Fibroblast of lung (primary cell): ENCODE data around the gene CDNF. TPM values are rescaled to one million over a fixed set of nuclear protein-coding genes. Genes with fewer than 3 reads are reported as not detected.

ENCODE experiments used
- DNase-seq, 2 donors: peaks; one replicate each; pipeline versions ENCODE4 v3.0.0 to v3.0.0-alpha.2; 2010; ENCODE audit warnings: low read depth in 2 of 2
- H2AFZ ChIP-seq: 2 replicates; pipeline ENCODE4 v1.5.1; 2012; ENCODE audit warnings: low read length, control low read depth, inconsistent platforms
- H3K27ac ChIP-seq: 2 replicates; pipeline ENCODE4 v1.5.1; 2011; ENCODE audit warnings: low read length, control low read depth; ENCODE audit not compliant: insufficient read depth
- H3K27me3 ChIP-seq: 2 replicates; pipeline ENCODE4 v1.5.1; 2011; ENCODE audit warnings: mild to moderate bottlenecking, low read length; ENCODE audit not compliant: control insufficient read depth, insufficient read depth
- H3K36me3 ChIP-seq: 2 replicates; pipeline ENCODE4 v1.5.1; 2011; ENCODE audit warnings: low read length; ENCODE audit not compliant: control insufficient read depth, insufficient read depth
- H3K4me1 ChIP-seq: 2 replicates; pipeline ENCODE4 v1.5.1; 2011; ENCODE audit warnings: low read length; ENCODE audit not compliant: control insufficient read depth, insufficient read depth; ENCODE audit errors: extremely low read depth
- H3K4me2 ChIP-seq: 2 replicates; pipeline ENCODE4 v1.5.1; 2011; ENCODE audit warnings: low read length, control low read depth; ENCODE audit not compliant: insufficient read depth; ENCODE audit errors: extremely low read depth
- H3K4me3 ChIP-seq, 4 experiments: fragments of 200-600 bp in 1 of 4; sonication (generic) in 1 of 4; replicated peaks in 1 of 4; 2 replicates each; pipeline ENCODE4 v1.5.1; 2011 to 2016; ENCODE audit warnings: low read length in 4 of 4, low read depth in 3 of 4, mild to moderate bottlenecking in 3 of 4, control low read depth in 2 of 4, inconsistent platforms in 1 of 4, mixed read lengths in 1 of 4; ENCODE audit not compliant: insufficient read depth in 1 of 4; ENCODE audit errors: control extremely low read depth in 1 of 4
- H3K79me2 ChIP-seq: 2 replicates; pipeline ENCODE4 v1.5.1; 2012; ENCODE audit warnings: mild to moderate bottlenecking, low read length, inconsistent platforms; ENCODE audit not compliant: control insufficient read depth, insufficient read depth
- H3K9ac ChIP-seq: 2 replicates; pipeline ENCODE4 v1.5.1; 2011; ENCODE audit warnings: mild to moderate bottlenecking, low read length, control low read depth; ENCODE audit not compliant: insufficient read depth
- H3K9me3 ChIP-seq: 2 replicates; pipeline ENCODE4 v1.5.1; 2012; ENCODE audit warnings: low read depth, low read length; ENCODE audit not compliant: control insufficient read depth, insufficient read depth
- H4K20me1 ChIP-seq: 2 replicates; pipeline ENCODE4 v1.5.1; 2011; ENCODE audit warnings: low read length; ENCODE audit not compliant: control insufficient read depth, insufficient read depth; ENCODE audit errors: extremely low read depth
- CTCF ChIP-seq, 2 donors: IDR thresholded peaks in 1 of 2; conservative IDR thresholded peaks in 1 of 2; 1 replicate in 1 of 2; 2 replicates in 1 of 2; pipeline ENCODE4 v1.5.1; 2011 to 2012; ENCODE audit warnings: low read length in 2 of 2, control low read depth in 1 of 2, inconsistent platforms in 1 of 2, low read depth in 1 of 2, mild to moderate bottlenecking in 1 of 2
- EZH2 ChIP-seq: IDR thresholded peaks from 2 replicates; pipeline ENCODE4 v1.5.1; 2012; ENCODE audit warnings: low read length, control low read depth, mild to moderate bottlenecking; ENCODE audit errors: missing control alignments
- polyA plus RNA-seq, 2 donors: library from polyadenylated mRNA; depleted of rRNA in 1 of 2; stranded (reverse) in 1 of 2; unstranded in 1 of 2; fragments of >200 nt; gene quantifications; 2 replicates each; pipeline ENCODE4 v1.2.1, GENCODE V29; 2011 to 2012; ENCODE audit warnings: missing spikeins in 1 of 2
- total RNA-seq: library from RNA; depleted of rRNA; stranded (reverse); fragments of >200 nt; gene quantifications from 2 replicates; pipeline ENCODE4 v1.2.1, GENCODE V29; 2014

The CDNF gene
- total and polyA plus RNA-seq, 2 donors (not counting 1 experiment from before 2014, with no cell fraction given): 1.2 to 3.4 TPM

GRCh38 chr10:14839305-14839695 lies 1.5 kb upstream of the CDNF start:
- Histone ChIP-seq H2AFZ (no peak overlapping the region), H3K4me3 (peak overlapping the region; percentile 85 to 92 (median 90)), H3K79me2 (peaks cover 27% of the 10 kb centered on the region), H3K27ac (peak overlapping the region; percentile 92), H3K36me3 (peaks cover 9% of the 10 kb centered on the region), H3K4me1 (no peaks in the 10 kb centered on the region), H3K9ac (peak overlapping the region; percentile 97), H3K4me2 (peak overlapping the region; percentile 94), H3K9me3 (no peaks in the 10 kb centered on the region), H3K27me3 (no peaks in the 10 kb centered on the region), H4K20me1 (no peaks in the 10 kb centered on the region)
- DNase-seq: peak in 1 of 2 donors; percentile 12
- TF ChIP-seq EZH2 (no peak), CTCF (conservative IDR thresholded peaks at IDR 0.05 in 1 of 2, IDR thresholded peaks at IDR 0.05 in 1 of 2; ENCODE audit: low read depth in 1 of 2, low read length in 2 of 2) (no peak)

GRCh38 chr10:14838582-14839304 lies 906 bp upstream of the CDNF start:
- DNase-seq: peak; percentile 18 to 29
- Histone ChIP-seq H3K27ac (peak overlapping the region; percentile 92), H3K36me3 (peaks cover 9% of the 10 kb centered on the region), H3K79me2 (peaks cover 27% of the 10 kb centered on the region), H3K4me3 (peak overlapping the region; percentile 85 to 92 (median 90)), H4K20me1 (no peaks in the 10 kb centered on the region), H3K4me1 (no peaks in the 10 kb centered on the region), H3K9me3 (no peaks in the 10 kb centered on the region), H3K4me2 (peak overlapping the region; percentile 94), H3K9ac (peak overlapping the region; percentile 97), H2AFZ (peak overlapping the region; percentile 88), H3K27me3 (no peaks in the 10 kb centered on the region)
- TF ChIP-seq CTCF (conservative IDR thresholded peaks at IDR 0.05 in 1 of 2, IDR thresholded peaks at IDR 0.05 in 1 of 2; ENCODE audit: low read depth in 1 of 2, low read length in 2 of 2): no peak
- TF ChIP-seq EZH2: no peak

- H2AFZ ChIP-seq: peak overlapping the region; percentile 48
- peak overlapping the region; percentile 38 to 92 (median 64) for H3K4me3 ChIP-seq
- H3K79me2 ChIP-seq: peaks cover 27% of the 10 kb centered on the region
- no peak for DNase-seq
- H3K36me3 ChIP-seq: peaks cover 5% of the 10 kb centered on the region
- TF ChIP-seq EZH2 (no peak), CTCF (conservative IDR thresholded peaks at IDR 0.05 in 1 of 2, IDR thresholded peaks at IDR 0.05 in 1 of 2; ENCODE audit: low read depth in 1 of 2, low read length in 2 of 2) (no peak)
- no peaks in the 10 kb centered on the region for H4K20me1 ChIP-seq
- H3K27ac ChIP-seq: peak overlapping the region; percentile 67
- H3K9ac ChIP-seq: peak overlapping the region; percentile 69
- H3K27me3 ChIP-seq: no peaks in the 10 kb centered on the region
- no peaks in the 10 kb centered on the region for H3K4me1 ChIP-seq
- no peaks in the 10 kb centered on the region for H3K9me3 ChIP-seq
- peak overlapping the region; percentile 76 for H3K4me2 ChIP-seq
Observed at GRCh38 chr10:14837003-14837756, 657 bp downstream of the CDNF start.
